MCF 10A (cell line): ENCODE measurements around the gene P4HA1. TPM values are rescaled to one million over a fixed set of nuclear protein-coding genes. Genes with fewer than 3 reads are reported as not detected.
"Not testable (repeated sequence)": the region's sequence is repeated elsewhere in the genome, so short reads cannot be mapped to it uniquely, and the experiment has no call there.

ENCODE experiments used
- BruUV-seq: library from RNA; stranded (reverse); fragments of 400-500 nt; replicated peaks from 2 replicates; lab custom pipeline; 2021; lab: Mats Ljungman, UMichigan
- CTCF ChIA-PET: fragments of 300-600 bp; sonication (Branson Sonifier 250); formaldehyde crosslinking; extraction: SDS; loops from one replicate; lab custom pipeline; 2021; ENCODE audit warnings: antibody characterized with exemption, inconsistent platforms; lab: Yijun Ruan, JAX
- POLR2A ChIA-PET: fragments of 300-600, 350-650 bp; sonication (Branson Sonifier 250); formaldehyde crosslinking; extraction: SDS; loops from one replicate; lab custom pipeline; 2020; ENCODE audit warnings: antibody characterized with exemption, inconsistent platforms; lab: Yijun Ruan, JAX
- DNase-seq: peaks from one replicate; pipeline ENCODE4 v3.0.0-alpha.2; 2018; ENCODE audit not compliant: unreplicated experiment
- H3K27ac Mint-ChIP-seq: one replicate; pipeline ENCODE4 v1.8.0; 2022; ENCODE audit warnings: mild to moderate bottlenecking, low read depth, mixed read lengths; ENCODE audit not compliant: unreplicated experiment
- H3K27me3 Mint-ChIP-seq: one replicate; pipeline ENCODE4 v1.8.0; 2022; ENCODE audit warnings: mixed read lengths; ENCODE audit not compliant: insufficient read depth, unreplicated experiment
- H3K36me3 Mint-ChIP-seq: one replicate; pipeline ENCODE4 v1.8.0; 2022; ENCODE audit warnings: mild to moderate bottlenecking, moderate library complexity, mixed read lengths; ENCODE audit not compliant: insufficient read depth, unreplicated experiment
- H3K4me1 Mint-ChIP-seq: one replicate; pipeline ENCODE4 v1.8.0; 2022; ENCODE audit warnings: mixed read lengths; ENCODE audit not compliant: insufficient read depth, unreplicated experiment
- H3K4me3 Mint-ChIP-seq: one replicate; pipeline ENCODE4 v1.8.0; 2022; ENCODE audit warnings: mild to moderate bottlenecking, moderate library complexity, mixed read lengths; ENCODE audit not compliant: unreplicated experiment
- H3K9me3 Mint-ChIP-seq: one replicate; pipeline ENCODE4 v1.8.0; 2022; ENCODE audit warnings: mixed read lengths; ENCODE audit not compliant: unreplicated experiment
- CTCF ChIP-seq: fragments of 200-600 bp; IDR thresholded peaks from one replicate; pipeline ENCODE4 v1.8.0; 2022; ENCODE audit warnings: antibody characterized with exemption, mild to moderate bottlenecking; ENCODE audit not compliant: unreplicated experiment
- intact Hi-C: fragments of 100-400 bp; cut with micrococcal nuclease; formaldehyde crosslinking; loops from 2 replicates; pipeline ENCODE4 v1.14.1; 2022
- total RNA-seq: library from RNA; stranded (reverse); gene quantifications from 2 replicates; pipeline ENCODE4 v1.2.3, GENCODE V29; 2022

P4HA1 gene
- total RNA-seq, 1 experiment from 2014 or later, result 23.9 TPM

DNA sequence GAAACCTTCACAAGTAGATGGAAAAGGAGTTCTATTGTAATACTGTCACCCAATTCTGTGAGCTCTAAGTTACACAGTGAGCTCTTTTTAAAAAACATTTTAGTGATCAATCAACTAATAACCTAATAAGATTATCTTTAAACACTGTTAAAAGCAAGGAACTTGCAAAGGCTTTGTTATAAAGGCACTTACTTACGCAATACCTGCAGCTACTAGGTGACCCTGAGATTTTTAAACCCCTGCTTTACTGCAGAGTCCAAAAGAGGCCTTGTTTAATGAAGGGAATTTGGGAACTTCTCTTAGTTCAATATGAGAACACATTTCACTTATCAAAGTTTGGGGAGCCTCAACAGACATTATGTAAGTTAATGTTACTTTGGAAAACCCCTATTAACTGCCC, 53.3 kb downstream of the P4HA1 start:
- no peak overlapping the region for H3K4me3 Mint-ChIP-seq
- peaks cover 38% of the 10 kb centered on the region for H3K36me3 Mint-ChIP-seq
- TF ChIP-seq CTCF, result no peak
- DNase-seq, result no peak
- H3K27me3 Mint-ChIP-seq, result no peaks in the 10 kb centered on the region
- H3K4me1 Mint-ChIP-seq, result peaks cover 21% of the 10 kb centered on the region
- POLR2A ChIA-PET, result interaction anchor here (0.6 to 1.4 kb wide), 5 partner anchors 20 to 67 kb away, joined by 3 to 4 read pairs (median 3); partner anchors contain the start of gene NUDT13
- CTCF ChIA-PET, result interaction anchor here (1.7 kb wide), 1 partner anchor 678 kb away, joined by 3 read pairs; no protein-coding TSS in a partner anchor
- intact Hi-C loops, result loop anchor here (10.0 kb wide), 1 partner anchor 159 kb away; no protein-coding TSS in a partner anchor
- no peak overlapping the region for H3K27ac Mint-ChIP-seq
- H3K9me3 Mint-ChIP-seq, result no peaks in the 10 kb centered on the region
- no TSS peak for BruUV-seq

DNA sequence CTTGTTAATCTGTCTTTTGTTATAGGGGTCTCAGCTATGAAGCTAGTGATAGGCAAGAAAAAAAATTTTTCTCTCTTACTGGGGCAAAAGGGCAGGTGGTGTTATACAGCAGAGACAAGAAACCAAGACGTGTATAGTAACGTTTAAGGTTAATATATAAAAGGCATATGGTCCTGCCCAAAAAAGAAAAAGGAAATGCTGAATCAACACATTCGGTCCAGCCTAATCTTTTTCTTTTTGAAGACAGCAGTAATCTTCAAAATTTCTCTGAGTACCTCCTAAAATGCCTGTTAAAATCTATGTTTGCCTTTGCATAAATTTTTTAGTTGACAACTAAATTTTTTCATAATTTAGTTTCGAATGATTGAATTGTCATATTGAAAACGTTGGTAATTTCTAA, 54.5 kb downstream of the P4HA1 start:
- BruUV-seq, result no TSS peak
- no peaks in the 10 kb centered on the region for H3K9me3 Mint-ChIP-seq
- CTCF ChIA-PET, result no interaction called here
- peaks cover 38% of the 10 kb centered on the region for H3K36me3 Mint-ChIP-seq
- no peak for DNase-seq
- no peaks in the 10 kb centered on the region for H3K27me3 Mint-ChIP-seq
- H3K27ac Mint-ChIP-seq, result no peak overlapping the region
- POLR2A ChIA-PET, result no interaction called here
- no peak for TF ChIP-seq CTCF
- H3K4me3 Mint-ChIP-seq, result no peak overlapping the region
- intact Hi-C loops, result loop anchor here (10.0 kb wide), 1 partner anchor 157 kb away; no protein-coding TSS in a partner anchor
- H3K4me1 Mint-ChIP-seq, result peaks cover 21% of the 10 kb centered on the region

- H3K27me3 Mint-ChIP-seq, result no peaks in the 10 kb centered on the region
- ChIA-PET POLR2A (interaction anchor here (0.6 kb wide), 2 partner anchors 9 to 348 kb away, joined by 3 read pairs; no protein-coding TSS in a partner anchor), CTCF (interaction anchor here (0.6 to 1.2 kb wide), 2 partner anchors 22 to 319 kb away, joined by 4 to 7 read pairs; no protein-coding TSS in a partner anchor)
- no peak for TF ChIP-seq CTCF
- H3K4me1 Mint-ChIP-seq, result peaks cover 16% of the 10 kb centered on the region
- intact Hi-C loops, result loop anchor here (10.0 kb wide), 1 partner anchor 155 kb away; no protein-coding TSS in a partner anchor
- no peaks in the 10 kb centered on the region for H3K9me3 Mint-ChIP-seq
- BruUV-seq, result no TSS peak
- no peak overlapping the region for H3K4me3 Mint-ChIP-seq
- H3K36me3 Mint-ChIP-seq, result peaks cover 36% of the 10 kb centered on the region
- no peak overlapping the region for H3K27ac Mint-ChIP-seq
- DNase-seq, result peak; percentile 13
Observed at GRCh38 chr10:73039635-73040034, 57.0 kb downstream of the P4HA1 start.

- BruUV-seq, result not testable (repeated sequence)
Observed at GRCh38 chr10:73036285-73036684, 60.4 kb downstream of the P4HA1 start.

More at GRCh38 chr10:73036285-73036684, 60.4 kb downstream of the P4HA1 start:
- CTCF ChIA-PET, result interaction anchor here (0.7 kb wide), 1 partner anchor 1122 kb away, joined by 3 read pairs; no protein-coding TSS in a partner anchor
- DNase-seq, POLR2A ChIA-PET, intact Hi-C loops, H3K9me3 Mint-ChIP-seq, H3K27ac Mint-ChIP-seq, H3K4me1 Mint-ChIP-seq, H3K27me3 Mint-ChIP-seq, H3K4me3 Mint-ChIP-seq: not testable (repeated sequence)
- peaks cover 24% of the 10 kb centered on the region for H3K36me3 Mint-ChIP-seq
